HepG2 (cell line): ENCODE results near the gene CCDC197. TPM values are rescaled to one million over a fixed set of nuclear protein-coding genes. Genes with fewer than 3 reads are reported as not detected.

Experiments used
- CREB1 ChIP-seq, 2 experiments: fragments of 450-650 bp in 1 of 2; IDR thresholded peaks; 2 replicates each; pipeline ENCODE4 v1.6.1; 2016 to 2017; ENCODE audit warnings: control low read depth in 1 of 2, mild to moderate bottlenecking in 1 of 2, missing compliant biosample characterization in 1 of 2, missing genetic modification characterization in 1 of 2
- CREBL2 ChIP-seq: sonication (generic); formaldehyde crosslinking; IDR thresholded peaks from 2 replicates; pipeline ENCODE4 v1.8.1; 2023; ENCODE audit warnings: missing genetic modification reagents, mild to moderate bottlenecking, borderline replicate concordance
- FOSL2 ChIP-seq: sonication (generic); formaldehyde crosslinking; IDR thresholded peaks from 2 replicates; pipeline ENCODE4 v1.4.0; 2020; ENCODE audit warnings: missing genetic modification reagents
- FOXC1 ChIP-seq: sonication (generic); formaldehyde crosslinking; IDR thresholded peaks from 2 replicates; pipeline ENCODE4 v1.8.0; 2022; ENCODE audit warnings: mild to moderate bottlenecking, missing genetic modification reagents, borderline replicate concordance
- HDAC6 ChIP-seq: fragments of 200-600 bp; sonication (generic); IDR thresholded peaks from 2 replicates; pipeline ENCODE4 v1.7.0; 2017; ENCODE audit warnings: mild to moderate bottlenecking, antibody characterized with exemption, low read length, low read depth
- KLF6 ChIP-seq: IDR thresholded peaks from 2 replicates; pipeline ENCODE4 v1.8.0; 2016; ENCODE audit warnings: missing biosample characterization, missing genetic modification reagents
- KLF9 ChIP-seq: IDR thresholded peaks from 2 replicates; pipeline ENCODE4 v1.6.1; 2016; ENCODE audit warnings: low read depth
- MBD4 ChIP-seq: IDR thresholded peaks from 2 replicates; pipeline ENCODE4 v1.6.1; 2012; ENCODE audit warnings: low read length, inconsistent platforms, borderline replicate concordance
- PHF8 ChIP-seq: sonication (generic); formaldehyde crosslinking; IDR thresholded peaks from 2 replicates; pipeline ENCODE4 v1.5.0; 2020; ENCODE audit warnings: missing genetic modification reagents
- TEAD3 ChIP-seq: optimal IDR thresholded peaks from 2 replicates; pipeline ENCODE3; 2016; ENCODE audit warnings: borderline replicate concordance
- THAP9 ChIP-seq: sonication (generic); formaldehyde crosslinking; IDR thresholded peaks from 2 replicates; pipeline ENCODE4; 2020; ENCODE audit warnings: missing genetic modification reagents, mild to moderate bottlenecking, borderline replicate concordance
- ZFP91 ChIP-seq: sonication (generic); formaldehyde crosslinking; IDR thresholded peaks from 2 replicates; pipeline ENCODE4 v1.9.0; 2022; ENCODE audit warnings: missing genetic modification reagents, mild to moderate bottlenecking, borderline replicate concordance
- ZFYVE20 ChIP-seq: sonication (generic); formaldehyde crosslinking; IDR thresholded peaks from 2 replicates; pipeline ENCODE4 v1.8.0; 2023; ENCODE audit warnings: low read depth, mild to moderate bottlenecking, moderate library complexity, missing genetic modification reagents, borderline replicate concordance
- ZNF33A ChIP-seq: sonication (generic); formaldehyde crosslinking; IDR thresholded peaks from 2 replicates; pipeline ENCODE4 v1.5.1; 2020; ENCODE audit warnings: missing genetic modification reagents, mild to moderate bottlenecking, moderate library complexity, borderline replicate concordance
- ZNF792 ChIP-seq: IDR thresholded peaks from 2 replicates; pipeline ENCODE4 v1.6.1; 2016
- ZNF878 ChIP-seq: sonication (generic); formaldehyde crosslinking; IDR thresholded peaks from 2 replicates; pipeline ENCODE4 v1.8.1; 2023; ENCODE audit warnings: mild to moderate bottlenecking, missing genetic modification reagents, moderate library complexity
- polyA plus RNA-seq, 8 experiments: library from polyadenylated mRNA; depleted of rRNA in 3 of 8; stranded (reverse) in 7 of 8; unstranded in 1 of 8; fragments of >200 nt; fragmentation: Illumina TruSeq in 4 of 8; extraction: Trizol in 4 of 8; gene quantifications; 2 replicates each; pipeline versions ENCODE4 v1.2.1 to v1.2.3, GENCODE V29; 2011 to 2016; ENCODE audit warnings: low read depth in 4 of 8, missing spikeins in 1 of 8, mixed read lengths in 1 of 8; ENCODE audit not compliant: insufficient read depth in 1 of 8
- total RNA-seq, 5 experiments: library from RNA; depleted of rRNA; stranded (reverse); fragments of >200 nt; fragmentation: Illumina TruSeq; extraction: Trizol; gene quantifications; 2 replicates each; pipeline ENCODE4 v1.2.3, GENCODE V29; 2016; ENCODE audit warnings: low read depth in 1 of 5
- TF ChIP-seq, protein P1 (sequence below): sonication (generic); formaldehyde crosslinking; IDR thresholded peaks from 2 replicates; pipeline ENCODE4 v1.5.0; 2020; ENCODE audit warnings: missing genetic modification reagents, mild to moderate bottlenecking, borderline replicate concordance
- TF ChIP-seq, protein P2 (sequence below): sonication (generic); formaldehyde crosslinking; IDR thresholded peaks from 2 replicates; pipeline ENCODE4 v1.5.1; 2020; ENCODE audit warnings: mild to moderate bottlenecking, missing genetic modification reagents, moderate library complexity

Gene CCDC197
- total and polyA plus RNA-seq, 2 of the 13 experiments (the other 11 are each of a cell fraction or from before 2014, with no cell fraction given), result 0.11 to 0.13 TPM

- TF ChIP-seq THAP9 (CRISPR knock-in tag) (0 out of 2 replicates have a peak, but pooled peaks have one; percentile 19), ZNF33A (CRISPR knock-in tag) (no peak), PHF8 (no peak), MBD4 (no peak), CREBL2 (no peak), FOSL2 (CRISPR knock-in tag) (no peak; the same call in 1 of the 2 replicates), FOXC1 (no peak), ZNF792 (CRISPR knock-in tag) (no peak), ZFP91 (CRISPR knock-in tag) (no peak; the same call in 1 of the 2 replicates), KLF9 (CRISPR knock-in tag) (no peak), ZNF878 (CRISPR knock-in tag) (0 out of 2 replicates have a peak, but pooled peaks have one; percentile 34), TEAD3 (CRISPR knock-in tag) (no peak), HDAC6 (no peak), ZFYVE20 (CRISPR knock-in tag) (no peak), CREB1 (IDR thresholded peaks at IDR 0.05) (no peak), CREB1 (CRISPR knock-in tag; IDR thresholded peaks at IDR 0.05) (no peak), KLF6 (no peak)
- TF ChIP-seq, protein P1, sequence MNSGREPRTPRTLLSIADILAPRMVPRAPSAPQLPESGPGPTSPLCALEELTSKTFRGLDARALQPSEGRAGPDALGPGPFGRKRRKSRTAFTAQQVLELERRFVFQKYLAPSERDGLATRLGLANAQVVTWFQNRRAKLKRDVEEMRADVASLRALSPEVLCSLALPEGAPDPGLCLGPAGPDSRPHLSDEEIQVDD, result no peak
- TF ChIP-seq, protein P2, sequence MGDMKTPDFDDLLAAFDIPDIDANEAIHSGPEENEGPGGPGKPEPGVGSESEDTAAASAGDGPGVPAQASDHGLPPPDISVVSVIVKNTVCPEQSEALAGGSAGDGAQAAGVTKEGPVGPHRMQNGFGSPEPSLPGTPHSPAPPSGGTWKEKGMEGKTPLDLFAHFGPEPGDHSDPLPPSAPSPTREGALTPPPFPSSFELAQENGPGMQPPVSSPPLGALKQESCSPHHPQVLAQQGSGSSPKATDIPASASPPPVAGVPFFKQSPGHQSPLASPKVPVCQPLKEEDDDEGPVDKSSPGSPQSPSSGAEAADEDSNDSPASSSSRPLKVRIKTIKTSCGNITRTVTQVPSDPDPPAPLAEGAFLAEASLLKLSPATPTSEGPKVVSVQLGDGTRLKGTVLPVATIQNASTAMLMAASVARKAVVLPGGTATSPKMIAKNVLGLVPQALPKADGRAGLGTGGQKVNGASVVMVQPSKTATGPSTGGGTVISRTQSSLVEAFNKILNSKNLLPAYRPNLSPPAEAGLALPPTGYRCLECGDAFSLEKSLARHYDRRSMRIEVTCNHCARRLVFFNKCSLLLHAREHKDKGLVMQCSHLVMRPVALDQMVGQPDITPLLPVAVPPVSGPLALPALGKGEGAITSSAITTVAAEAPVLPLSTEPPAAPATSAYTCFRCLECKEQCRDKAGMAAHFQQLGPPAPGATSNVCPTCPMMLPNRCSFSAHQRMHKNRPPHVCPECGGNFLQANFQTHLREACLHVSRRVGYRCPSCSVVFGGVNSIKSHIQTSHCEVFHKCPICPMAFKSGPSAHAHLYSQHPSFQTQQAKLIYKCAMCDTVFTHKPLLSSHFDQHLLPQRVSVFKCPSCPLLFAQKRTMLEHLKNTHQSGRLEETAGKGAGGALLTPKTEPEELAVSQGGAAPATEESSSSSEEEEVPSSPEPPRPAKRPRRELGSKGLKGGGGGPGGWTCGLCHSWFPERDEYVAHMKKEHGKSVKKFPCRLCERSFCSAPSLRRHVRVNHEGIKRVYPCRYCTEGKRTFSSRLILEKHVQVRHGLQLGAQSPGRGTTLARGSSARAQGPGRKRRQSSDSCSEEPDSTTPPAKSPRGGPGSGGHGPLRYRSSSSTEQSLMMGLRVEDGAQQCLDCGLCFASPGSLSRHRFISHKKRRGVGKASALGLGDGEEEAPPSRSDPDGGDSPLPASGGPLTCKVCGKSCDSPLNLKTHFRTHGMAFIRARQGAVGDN (CRISPR knock-in tag), result peak; percentile 57
Observed at GRCh38 chr14:94022532-94023411, 25.7 kb downstream of the CCDC197 start (continued).
